IPS DF 6.9 (cell line): Measurements from ENCODE around the gene STK36.
A peak's percentile ranks its signal among the peaks of the same experiment; 100 is the strongest.

ENCODE experiments used
- DNase-seq: peaks from one replicate; pipeline ENCODE4 v3.0.0-alpha.2; 2013; ENCODE audit warnings: low read depth, low spot score
- H3K27ac ChIP-seq: one replicate; pipeline ENCODE4 v1.5.1; 2013; ENCODE audit warnings: low read length, control low read depth
- H3K27me3 ChIP-seq: 2 replicates; pipeline ENCODE4 v1.6.1; 2013; ENCODE audit warnings: mild to moderate bottlenecking, low read length; ENCODE audit not compliant: control insufficient read depth, insufficient read depth
- H3K36me3 ChIP-seq: 2 replicates; pipeline ENCODE4 v1.6.1; 2013; ENCODE audit warnings: low read length; ENCODE audit not compliant: control insufficient read depth, insufficient read depth
- H3K4me1 ChIP-seq: 2 replicates; pipeline ENCODE4 v1.6.1; 2013; ENCODE audit warnings: low read length; ENCODE audit not compliant: control insufficient read depth, insufficient read depth
- H3K4me3 ChIP-seq: 2 replicates; pipeline ENCODE4 v1.5.1; 2013; ENCODE audit warnings: mild to moderate bottlenecking, low read length
- H3K9me3 ChIP-seq: 2 replicates; pipeline ENCODE4 v1.6.1; 2013; ENCODE audit warnings: low read length, inconsistent platforms; ENCODE audit not compliant: control insufficient read depth, insufficient read depth
- WGBS: extraction: QIAGEN DNeasy Blood & Tissue Kit; methylation state at CpG from one replicate; pipeline ENCODE4 v1.1.7; 2013; ENCODE audit warnings: mixed read lengths, missing lambda C conversion rate; ENCODE audit not compliant: insufficient read length, insufficient coverage; 5-methylcytosine and 5-hydroxymethylcytosine counted together

STK36 gene

GRCh38 chr2:218671654-218672566, at the start of gene STK36, which contains the start of gene RNF25:
STK36 (plus strand) TSS chr2:218672086; CDS start chr2:218672830, 744 bp downstream.
RNF25 (minus strand) TSS chr2:218672002; CDS start chr2:218671970, 32 bp downstream.
- no peak for DNase-seq
- no peaks in the 10 kb centered on the region for H3K9me3 ChIP-seq
- no peaks in the 10 kb centered on the region for H3K27me3 ChIP-seq
- peaks cover 5% of the 10 kb centered on the region; the same call in 1 of the 2 replicates for H3K36me3 ChIP-seq
- no peak within 1 kb of the TSS for H3K27ac ChIP-seq
- no CpG with 5 or more reads among the region's 49 CpGs for WGBS
- H3K4me1 ChIP-seq = 0 out of 2 replicates have a peak, but pooled peaks cover 1% of the 10 kb centered on the region
- peak within 1 kb of the TSS; percentile 93 for H3K4me3 ChIP-seq

- no peak overlapping the region for H3K4me3 ChIP-seq
- no peaks in the 10 kb centered on the region for H3K4me1 ChIP-seq
- no peaks in the 10 kb centered on the region for H3K9me3 ChIP-seq
- H3K27me3 ChIP-seq = no peaks in the 10 kb centered on the region
- DNase-seq = no peak
- no peaks in the 10 kb centered on the region for H3K36me3 ChIP-seq
- WGBS = no CpG with 5 or more reads among the region's 7 CpGs
- H3K27ac ChIP-seq = no peak overlapping the region
Measured at GRCh38 chr2:218622606-218623365, 49.1 kb upstream of the STK36 start.

- no peak overlapping the region for H3K4me3 ChIP-seq
- no peak for DNase-seq
- H3K36me3 ChIP-seq = no peaks in the 10 kb centered on the region
- WGBS = no CpG with 5 or more reads among the region's 3 CpGs
- H3K9me3 ChIP-seq = no peaks in the 10 kb centered on the region
- no peaks in the 10 kb centered on the region for H3K4me1 ChIP-seq
- no peaks in the 10 kb centered on the region for H3K27me3 ChIP-seq
- no peak overlapping the region for H3K27ac ChIP-seq
Measured at GRCh38 chr2:218623366-218623705, 48.5 kb upstream of the STK36 start.

GRCh38 chr2:218626369-218626768, 45.5 kb upstream of the STK36 start:
- H3K27ac ChIP-seq = no peak overlapping the region
- DNase-seq = no peak
- no peaks in the 10 kb centered on the region for H3K4me1 ChIP-seq
- H3K27me3 ChIP-seq = no peaks in the 10 kb centered on the region
- no peaks in the 10 kb centered on the region for H3K9me3 ChIP-seq
- H3K4me3 ChIP-seq = no peak overlapping the region
- no CpG with 5 or more reads among the region's 4 CpGs for WGBS
- no peaks in the 10 kb centered on the region for H3K36me3 ChIP-seq

- H3K36me3 ChIP-seq = no peaks in the 10 kb centered on the region
- no CpG with 5 or more reads among the region's 4 CpGs for WGBS
- no peak overlapping the region for H3K4me3 ChIP-seq
- no peak for DNase-seq
- no peaks in the 10 kb centered on the region for H3K4me1 ChIP-seq
- no peak overlapping the region for H3K27ac ChIP-seq
- H3K27me3 ChIP-seq = no peaks in the 10 kb centered on the region
- H3K9me3 ChIP-seq = no peaks in the 10 kb centered on the region
Measured at GRCh38 chr2:218627939-218628338, 43.9 kb upstream of the STK36 start.

GRCh38 chr2:218631837-218632236, 40.0 kb upstream of the STK36 start:
- no peaks in the 10 kb centered on the region for H3K27me3 ChIP-seq
- H3K27ac ChIP-seq = no peak overlapping the region
- H3K4me3 ChIP-seq = no peak overlapping the region
- WGBS = no CpG with 5 or more reads among the region's 4 CpGs
- H3K9me3 ChIP-seq = no peaks in the 10 kb centered on the region
- no peaks in the 10 kb centered on the region for H3K4me1 ChIP-seq
- peaks cover 11% of the 10 kb centered on the region for H3K36me3 ChIP-seq
- DNase-seq = no peak

GRCh38 chr2:218635719-218636118, 36.2 kb upstream of the STK36 start:
- Histone ChIP-seq H3K4me1 (no peaks in the 10 kb centered on the region), H3K4me3 (no peak overlapping the region), H3K36me3 (peaks cover 28% of the 10 kb centered on the region), H3K27ac (no peak overlapping the region), H3K27me3 (no peaks in the 10 kb centered on the region), H3K9me3 (no peaks in the 10 kb centered on the region)
- no CpG with 5 or more reads among the region's 5 CpGs for WGBS
- no peak for DNase-seq

GRCh38 chr2:218638372-218638771, 33.5 kb upstream of the STK36 start:
- DNase-seq = no peak
- H3K36me3 ChIP-seq = peaks cover 39% of the 10 kb centered on the region
- no peak overlapping the region for H3K4me3 ChIP-seq
- H3K4me1 ChIP-seq = no peaks in the 10 kb centered on the region
- H3K27me3 ChIP-seq = no peaks in the 10 kb centered on the region
- no peak overlapping the region for H3K27ac ChIP-seq
- H3K9me3 ChIP-seq = no peaks in the 10 kb centered on the region
- no CpG with 5 or more reads among the region's 18 CpGs for WGBS

- peaks cover 51% of the 10 kb centered on the region for H3K36me3 ChIP-seq
- H3K4me1 ChIP-seq = no peaks in the 10 kb centered on the region
- DNase-seq = no peak
- no peak overlapping the region for H3K4me3 ChIP-seq
- no CpG with 5 or more reads among the region's 18 CpGs for WGBS
- H3K27me3 ChIP-seq = no peaks in the 10 kb centered on the region
- no peak overlapping the region for H3K27ac ChIP-seq
- H3K9me3 ChIP-seq = no peaks in the 10 kb centered on the region
Measured at GRCh38 chr2:218642121-218642656, 29.7 kb upstream of the STK36 start.

GRCh38 chr2:218642786-218643185, 29.1 kb upstream of the STK36 start:
- H3K36me3 ChIP-seq = peaks cover 51% of the 10 kb centered on the region
- no peak overlapping the region for H3K27ac ChIP-seq
- H3K4me3 ChIP-seq = no peak overlapping the region
- no peak for DNase-seq
- H3K9me3 ChIP-seq = no peaks in the 10 kb centered on the region
- H3K27me3 ChIP-seq = no peaks in the 10 kb centered on the region
- no CpG with 5 or more reads among the region's 17 CpGs for WGBS
- no peaks in the 10 kb centered on the region for H3K4me1 ChIP-seq
